ENCODE data around the gene PMM1. TPM values are rescaled to one million over a fixed set of nuclear protein-coding genes. Genes with fewer than 3 reads are reported as not detected.

Gene PMM1
- total and polyA plus RNA-seq, 2 of the 13 experiments (the other 11 are each of a cell fraction or from before 2014, with no cell fraction given) = 17.8 to 95.6 TPM

- TF ChIP-seq ZNF691 (CRISPR knock-in tag; IDR thresholded peaks at IDR 0.05; ENCODE audit: borderline replicate concordance, low read depth) = 0 out of 2 replicates have a peak, but pooled peaks have one; percentile 16
- TF ChIP-seq CSRNP1 (CRISPR knock-in tag; IDR thresholded peaks at IDR 0.05) = no peak
- TF ChIP-seq SP1 (IDR thresholded peaks at IDR 0.05) = no peak
- TF ChIP-seq SP1 (CRISPR knock-in tag; IDR thresholded peaks at IDR 0.05) = no peak
- no peak for TF ChIP-seq PAF1 (CRISPR knock-in tag; IDR thresholded peaks at IDR 0.05)
- no peak for TF ChIP-seq ZEB1 (IDR thresholded peaks at IDR 0.05; ENCODE audit: insufficient replicate concordance, low read depth)
- peak; percentile 60 for TF ChIP-seq ZBTB25 (CRISPR knock-in tag; IDR thresholded peaks at IDR 0.05)
- TF ChIP-seq ZNF546 (CRISPR knock-in tag; conservative IDR thresholded peaks at IDR 0.05) = peak; percentile 41; the same call in 1 of the 2 replicates
- TF ChIP-seq ZNF7 (CRISPR knock-in tag; IDR thresholded peaks at IDR 0.05) = no peak
- no peak for TF ChIP-seq NFKBIZ (CRISPR knock-in tag; IDR thresholded peaks at IDR 0.05)
Measured at GRCh38 chr22:41620589-41621098, 31.0 kb upstream of the PMM1 start, which contains the start of gene DESI1 (continued).

Data from HepG2 (cell line).